SK-N-SH (cell line): ENCODE measurements around the gene KIAA2012.

Experiments used
- CTCF ChIP-seq: fragments of 200-600 bp; sonication (generic); IDR thresholded peaks from 2 replicates; pipeline ENCODE4 v1.6.1; 2017; ENCODE audit warnings: antibody characterized with exemption, mild to moderate bottlenecking, moderate library complexity
- FOXM1 ChIP-seq: IDR thresholded peaks from 2 replicates; pipeline ENCODE4 v1.4.0; 2012; ENCODE audit warnings: low read depth, mild to moderate bottlenecking
- GABPA ChIP-seq: IDR thresholded peaks from 2 replicates; pipeline ENCODE4 v1.4.0; 2012; ENCODE audit warnings: low read depth, mild to moderate bottlenecking
- IRF3 ChIP-seq: fragments of 150-350 bp; IDR thresholded peaks from 2 replicates; pipeline ENCODE4 v1.6.1; 2016; ENCODE audit warnings: mild to moderate bottlenecking, low read depth, low read length
- JUND ChIP-seq: IDR thresholded peaks from 2 replicates; pipeline ENCODE4 v1.4.0; 2012
- PBX3 ChIP-seq: IDR thresholded peaks from 2 replicates; pipeline ENCODE4; 2012
- RAD21 ChIP-seq: IDR thresholded peaks from 2 replicates; pipeline ENCODE4 v1.6.1; 2012; ENCODE audit warnings: mild to moderate bottlenecking, low read length
- REST ChIP-seq: IDR thresholded peaks from 2 replicates; pipeline ENCODE4 v1.6.1; 2012; ENCODE audit warnings: mild to moderate bottlenecking, low read depth, low read length, moderate library complexity
- RFX5 ChIP-seq: IDR thresholded peaks from 2 replicates; pipeline ENCODE4 v1.6.1; 2012; ENCODE audit warnings: mild to moderate bottlenecking, improper control_type of control experiment, low read length
- TAF1 ChIP-seq: IDR thresholded peaks from 2 replicates; pipeline ENCODE4 v1.6.1; 2012; ENCODE audit warnings: low read depth, mild to moderate bottlenecking, low read length, moderate library complexity, borderline replicate concordance
- TEAD4 ChIP-seq: IDR thresholded peaks from 2 replicates; pipeline ENCODE4 v1.4.0; 2012; ENCODE audit warnings: mild to moderate bottlenecking, borderline replicate concordance; ENCODE audit not compliant: insufficient read depth
- USF1 ChIP-seq: IDR thresholded peaks from 2 replicates; pipeline ENCODE4 v1.4.0; 2012; ENCODE audit warnings: low read depth, borderline replicate concordance
- USF2 ChIP-seq: fragments of 150-350 bp; IDR thresholded peaks from 2 replicates; pipeline ENCODE4 v1.6.1; 2017; ENCODE audit warnings: antibody characterized with exemption, low read length, low read depth, borderline replicate concordance

- no peak for TF ChIP-seq CTCF
- no peak for TF ChIP-seq RFX5
- no peak for TF ChIP-seq IRF3
- no peak for TF ChIP-seq REST
- TF ChIP-seq JUND, result no peak
- no peak for TF ChIP-seq FOXM1
- TF ChIP-seq PBX3, result no peak
- no peak for TF ChIP-seq GABPA
- TF ChIP-seq TAF1, result no peak
- TF ChIP-seq RAD21, result no peak
- no peak for TF ChIP-seq USF2
- TF ChIP-seq TEAD4, result no peak
- TF ChIP-seq USF1, result no peak
Observed at GRCh38 chr2:202026507-202026906, 46.5 kb upstream of the KIAA2012 start.
